Esophagus (tissue), 2 donors: ENCODE data around the gene GMDS. TPM values are rescaled to one million over a fixed set of nuclear protein-coding genes. Genes with fewer than 3 reads are reported as not detected.

Experiments
- H3K27ac ChIP-seq, 2 donors: one replicate each; pipeline ENCODE4 v1.5.1; 2013; ENCODE audit warnings: low read depth in 2 of 2, mild to moderate bottlenecking in 2 of 2, inconsistent platforms in 1 of 2, low read length in 1 of 2, moderate library complexity in 1 of 2
- H3K27me3 ChIP-seq, 2 donors: one replicate each; pipeline ENCODE4 v1.6.1; 2013; ENCODE audit warnings: low read length in 2 of 2, control low read depth in 1 of 2, mild to moderate bottlenecking in 1 of 2; ENCODE audit not compliant: insufficient read depth in 2 of 2, control insufficient read depth in 1 of 2
- H3K36me3 ChIP-seq, 2 donors: one replicate each; pipeline ENCODE4 v1.6.1; 2013; ENCODE audit warnings: low read length in 1 of 2; ENCODE audit not compliant: control insufficient read depth in 2 of 2, insufficient read depth in 2 of 2
- H3K4me1 ChIP-seq, 2 donors: one replicate each; pipeline ENCODE4 v1.6.1; 2013; ENCODE audit warnings: low read length in 1 of 2; ENCODE audit not compliant: control insufficient read depth in 2 of 2, insufficient read depth in 2 of 2
- H3K4me3 ChIP-seq, 2 donors: one replicate each; pipeline ENCODE4 v1.5.1; 2013; ENCODE audit warnings: low read length in 2 of 2, mild to moderate bottlenecking in 2 of 2, low read depth in 1 of 2, moderate library complexity in 1 of 2
- H3K9me3 ChIP-seq, 2 donors: one replicate each; pipeline ENCODE4 v1.6.1; 2013; ENCODE audit warnings: mild to moderate bottlenecking in 2 of 2, low read depth in 1 of 2, low read length in 1 of 2, moderate library complexity in 1 of 2; ENCODE audit not compliant: control insufficient read depth in 2 of 2, insufficient read depth in 1 of 2
- WGBS, 2 donors: extraction: QIAGEN DNeasy Blood & Tissue Kit; methylation state at CpG; one replicate each; pipeline ENCODE4 v1.1.7; 2013; 5-methylcytosine and 5-hydroxymethylcytosine counted together
- polyA plus RNA-seq, 2 donors: library from polyadenylated mRNA; stranded (reverse); fragments of 200-250 nt; gene quantifications; one replicate each; pipeline ENCODE4 v1.2.3, GENCODE V29; 2013
- donor health status: healthy with polysubstance abuse.
- donor health status: Bipolar disorder and iron deficiency.

GMDS gene
- polyA plus RNA-seq, 2 donors = 42.4 to 54.5 TPM

GRCh38 chr6:1601158-1602048, 644.0 kb downstream of the GMDS start:
- Histone ChIP-seq H3K9me3 (no peaks in the 10 kb centered on the region), H3K36me3 (no peaks in the 10 kb centered on the region), H3K4me1 (peaks cover 5 to 8% of the 10 kb centered on the region in 2 donors), H3K27ac (no peak overlapping the region), H3K4me3 (no peak overlapping the region), H3K27me3 (peaks cover 0 to 8% of the 10 kb centered on the region in 2 donors)
- 57 to 62% methylated on average over 45 to 60 of the region's 60 CpGs for WGBS, 2 donors

DNA sequence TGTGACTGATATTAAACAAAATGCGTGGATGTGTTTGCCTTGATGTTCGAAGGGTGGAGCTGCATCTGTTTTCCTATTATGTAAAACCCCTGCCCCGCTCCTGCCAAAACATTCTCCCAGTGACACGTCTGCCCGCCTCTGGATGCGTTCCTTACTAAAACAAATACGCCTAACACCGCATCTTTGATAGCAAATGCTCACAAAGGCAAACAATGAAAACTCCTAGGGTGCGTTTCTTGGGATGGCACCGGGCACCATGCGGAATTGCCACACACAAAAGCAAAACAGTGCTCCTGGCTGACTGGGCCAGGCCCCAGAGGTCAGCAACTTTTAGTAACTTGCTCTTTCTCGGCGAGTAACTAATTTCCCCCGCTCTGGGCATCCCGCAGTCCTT, 644.6 kb downstream of the GMDS start:
- Histone ChIP-seq H3K9me3 (no peaks in the 10 kb centered on the region), H3K27ac (no peak overlapping the region), H3K27me3 (peaks cover 0 to 8% of the 10 kb centered on the region in 2 donors), H3K4me1 (peaks cover 5 to 10% of the 10 kb centered on the region in 2 donors), H3K36me3 (no peaks in the 10 kb centered on the region), H3K4me3 (no peak overlapping the region)
- 67 to 80% methylated on average over 15 of the region's 15 CpGs for WGBS, 2 donors

DNA sequence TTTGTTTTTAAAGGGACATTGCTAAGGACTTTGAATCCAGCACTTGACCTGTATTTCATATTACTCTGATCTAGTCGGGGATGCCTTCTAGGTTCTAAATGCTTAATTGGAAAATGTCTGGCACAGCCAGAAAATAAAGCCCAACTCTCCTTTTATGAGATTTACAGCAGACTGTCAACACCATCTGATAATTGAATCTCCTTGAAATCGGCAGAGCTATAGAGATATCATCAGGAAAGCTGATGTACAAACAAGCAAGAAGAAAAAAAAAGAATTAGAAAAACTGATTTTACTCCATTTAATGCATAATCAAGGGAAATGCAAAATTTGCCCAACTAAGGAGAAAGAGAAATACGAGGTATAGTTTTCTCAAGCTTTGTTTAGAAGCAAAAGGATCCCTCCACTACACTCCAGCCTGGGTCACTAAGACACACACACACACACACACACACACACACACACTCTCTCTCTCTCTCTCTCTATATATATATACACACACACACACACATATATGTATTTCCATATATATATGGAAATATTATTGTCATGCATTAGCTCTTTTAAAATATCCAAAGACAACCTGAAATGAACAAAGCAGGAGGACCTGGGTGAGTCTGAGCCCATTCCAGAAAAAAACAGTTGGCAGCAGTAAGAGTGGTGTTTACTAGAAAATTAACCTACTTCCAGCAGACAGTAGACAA, 645.2 kb downstream of the GMDS start:
- H3K27ac ChIP-seq = no peak overlapping the region
- 81 to 85% methylated on average over 3 of the region's 3 CpGs for WGBS, 2 donors
- no peaks in the 10 kb centered on the region for H3K36me3 ChIP-seq
- H3K4me3 ChIP-seq = no peak overlapping the region
- H3K27me3 ChIP-seq = peaks cover 0 to 10% of the 10 kb centered on the region in 2 donors
- H3K4me1 ChIP-seq = peaks cover 4 to 10% of the 10 kb centered on the region in 2 donors
- no peaks in the 10 kb centered on the region for H3K9me3 ChIP-seq

DNA sequence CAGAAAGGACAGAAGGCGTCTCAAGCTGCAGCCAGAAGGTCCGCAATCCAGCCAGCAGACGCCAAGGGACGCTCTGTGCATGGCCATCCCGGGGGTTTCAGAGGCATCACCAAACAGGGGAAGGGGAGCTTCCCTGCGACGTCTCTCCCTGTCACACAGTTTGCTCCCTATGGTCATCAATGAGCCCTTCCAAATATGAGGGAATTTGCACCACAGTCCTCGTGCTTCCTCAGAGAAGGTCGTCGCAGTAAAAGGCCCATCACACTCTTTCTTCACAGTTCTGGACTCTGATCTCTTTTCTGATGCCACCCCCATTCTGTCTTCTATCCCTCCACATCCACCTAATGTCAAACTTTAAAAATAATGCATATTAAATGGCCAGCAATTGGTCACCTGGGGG, 645.9 kb downstream of the GMDS start:
- H3K27ac ChIP-seq = no peak overlapping the region
- H3K27me3 ChIP-seq = peaks cover 0 to 4% of the 10 kb centered on the region in 2 donors
- H3K9me3 ChIP-seq = no peaks in the 10 kb centered on the region
- no peak overlapping the region for H3K4me3 ChIP-seq
- peaks cover 0 to 6% of the 10 kb centered on the region in 2 donors for H3K4me1 ChIP-seq
- 91 to 94% methylated on average over 10 of the region's 10 CpGs for WGBS, 2 donors
- no peaks in the 10 kb centered on the region for H3K36me3 ChIP-seq

DNA sequence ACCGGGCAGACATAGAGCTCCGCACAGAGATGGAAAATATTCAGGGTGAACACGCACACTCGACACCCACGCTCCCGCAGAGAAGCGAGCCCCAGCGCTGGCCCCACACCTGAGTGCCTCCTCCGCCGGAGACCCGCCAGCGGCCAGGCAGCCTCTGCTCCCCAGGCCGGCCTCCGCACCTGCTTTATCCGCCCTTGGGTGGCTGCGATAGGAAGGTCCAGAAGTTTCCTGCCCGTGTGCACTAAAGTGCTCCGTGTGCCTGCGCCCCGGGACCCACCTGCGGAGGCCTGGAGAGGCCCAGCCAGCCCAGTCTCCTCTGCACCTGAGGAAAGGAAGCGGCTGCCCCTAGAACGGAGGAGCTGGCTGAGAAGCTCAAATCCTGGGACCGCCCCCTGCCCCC, 646.5 kb downstream of the GMDS start:
- H3K36me3 ChIP-seq = no peaks in the 10 kb centered on the region
- peaks cover 0 to 4% of the 10 kb centered on the region in 2 donors for H3K27me3 ChIP-seq

DNA sequence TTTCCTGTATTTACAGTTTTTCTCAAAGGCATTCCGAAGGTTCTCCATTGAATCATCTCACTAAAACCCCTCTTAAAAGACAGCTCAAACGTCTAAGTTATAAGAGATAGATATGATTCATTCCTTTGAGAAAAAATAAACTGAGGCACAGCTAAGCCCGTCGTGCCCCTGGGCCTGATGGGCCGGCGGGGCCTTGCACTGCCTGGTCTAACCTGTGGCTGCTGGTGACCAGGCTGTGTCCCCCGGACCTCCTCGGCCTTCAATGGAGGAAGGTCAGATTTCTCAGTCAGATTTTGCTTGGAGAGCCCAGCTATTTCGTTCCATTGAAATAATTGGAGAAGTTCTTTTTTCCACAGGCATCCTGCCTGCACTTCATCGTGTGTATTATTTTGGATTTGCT, 647.0 kb downstream of the GMDS start:
- Histone ChIP-seq H3K4me1 (peaks cover 0 to 3% of the 10 kb centered on the region in 2 donors), H3K36me3 (no peaks in the 10 kb centered on the region), H3K4me3 (no peak overlapping the region), H3K27me3 (peaks cover 0 to 4% of the 10 kb centered on the region in 2 donors), H3K9me3 (no peaks in the 10 kb centered on the region), H3K27ac (no peak overlapping the region)
- 87 to 90% methylated on average over 10 of the region's 10 CpGs for WGBS, 2 donors

More for the DNA sequence above, 646.5 kb downstream of the GMDS start:
- no peaks in the 10 kb centered on the region for H3K9me3 ChIP-seq
- H3K4me1 ChIP-seq = peaks cover 0 to 3% of the 10 kb centered on the region in 2 donors
- H3K4me3 ChIP-seq = no peak overlapping the region
- no peak overlapping the region for H3K27ac ChIP-seq
- WGBS, 2 donors = 94 to 95% methylated on average over 24 of the region's 24 CpGs

GRCh38 chr6:1597924-1598323, 647.5 kb downstream of the GMDS start:
- H3K4me1 ChIP-seq = peaks cover 0 to 3% of the 10 kb centered on the region in 2 donors
- no peaks in the 10 kb centered on the region for H3K36me3 ChIP-seq
- peaks cover 0 to 4% of the 10 kb centered on the region in 2 donors for H3K27me3 ChIP-seq
- H3K4me3 ChIP-seq = no peak overlapping the region
- H3K9me3 ChIP-seq = no peaks in the 10 kb centered on the region
- 63 to 74% methylated on average over 5 of the region's 5 CpGs for WGBS, 2 donors
- H3K27ac ChIP-seq = no peak overlapping the region

DNA sequence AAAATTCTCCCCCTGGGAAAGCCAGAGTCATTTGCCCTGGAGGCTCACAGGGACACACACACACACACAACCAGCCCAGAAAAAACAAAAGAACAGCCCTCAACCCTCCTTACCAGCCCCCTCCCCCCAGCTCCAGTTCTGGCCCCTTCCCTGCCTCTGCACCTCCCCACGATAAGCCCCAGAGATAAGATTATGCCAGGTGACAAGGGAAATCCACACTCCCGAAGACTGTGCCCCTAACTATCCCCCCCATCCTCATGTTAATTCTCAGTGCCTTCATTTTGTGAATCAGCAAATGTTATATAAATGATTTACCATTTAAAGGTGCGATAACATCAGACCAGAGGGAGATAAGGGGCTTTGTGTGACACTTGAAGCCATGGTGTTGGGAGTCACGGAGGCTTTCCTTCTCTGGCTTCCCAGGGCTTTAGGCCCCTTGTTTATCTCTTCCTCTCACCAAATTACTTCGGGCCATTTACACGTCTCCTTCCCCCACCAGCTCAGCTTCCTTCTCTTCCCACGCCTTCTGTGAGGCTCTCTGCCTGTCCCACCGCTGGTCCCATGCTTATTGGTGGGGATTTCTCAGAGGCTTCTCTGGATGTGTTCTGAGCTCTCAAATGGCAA, 648.2 kb downstream of the GMDS start:
- Histone ChIP-seq H3K27ac (no peak overlapping the region), H3K4me1 (peaks cover 0 to 3% of the 10 kb centered on the region in 2 donors), H3K9me3 (no peaks in the 10 kb centered on the region), H3K27me3 (peaks cover 0 to 4% of the 10 kb centered on the region in 2 donors), H3K36me3 (no peaks in the 10 kb centered on the region), H3K4me3 (no peak overlapping the region)
- WGBS, 2 donors = 72 to 80% methylated on average over 8 of the region's 8 CpGs

- WGBS, 2 donors = 13 to 14% methylated on average over 25 of the region's 25 CpGs
- Histone ChIP-seq H3K4me3 (no peak overlapping the region), H3K4me1 (peaks cover 0 to 3% of the 10 kb centered on the region in 2 donors), H3K36me3 (no peaks in the 10 kb centered on the region), H3K27me3 (peaks cover 0 to 4% of the 10 kb centered on the region in 2 donors), H3K27ac (no peak overlapping the region), H3K9me3 (no peaks in the 10 kb centered on the region)
Observed at GRCh38 chr6:1596088-1596852, 649.1 kb downstream of the GMDS start.
